ENCODE measurements around the gene CHST4. TPM values are rescaled to one million over a fixed set of nuclear protein-coding genes. Genes with fewer than 3 reads are reported as not detected.

CHST4 gene
- total RNA-seq, 1 experiment from 2014 or later, result 5.9 TPM

DNA sequence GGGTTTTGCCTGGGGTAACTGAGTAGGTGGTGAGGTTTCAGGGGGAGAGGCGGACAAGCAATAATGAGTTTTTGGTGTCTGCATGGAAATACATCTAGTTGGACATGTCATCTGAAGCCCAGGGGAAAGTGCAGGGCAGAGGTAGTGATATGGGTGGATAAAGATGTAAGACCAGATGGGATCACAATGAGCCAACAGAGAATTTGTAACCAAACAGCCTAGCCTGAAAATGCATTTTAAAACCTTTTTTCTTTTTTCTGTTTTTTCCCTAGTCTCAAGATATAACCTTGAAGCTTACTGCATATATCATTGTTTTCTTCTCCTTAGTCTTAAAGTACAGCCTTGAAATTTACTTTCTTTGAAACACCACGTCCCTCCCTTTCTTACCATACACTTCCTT lies 33.4 kb upstream of the CHST4 start:
- Histone ChIP-seq H3K79me2 (ENCODE audit: insufficient read depth, low read length) (no peaks in the 10 kb centered on the region), H4K91ac (ENCODE audit: insufficient read length, low read depth, low read length) (no peak overlapping the region), H3K4me2 (ENCODE audit: insufficient read depth, insufficient read length, low read length) (no peak overlapping the region), H4K5ac (ENCODE audit: insufficient read length, low read depth, low read length) (no peak overlapping the region), H2BK20ac (ENCODE audit: low read depth, low read length, poor library complexity, severe bottlenecking) (no peak overlapping the region), H3K14ac (ENCODE audit: insufficient read depth, low read length) (no peak overlapping the region), H2AFZ (ENCODE audit: low read length) (no peak overlapping the region), H3K18ac (ENCODE audit: insufficient read length, low read depth, low read length) (no peak overlapping the region), H3K9me3 (ENCODE audit: control insufficient read depth, low read depth, low read length) (no peaks in the 10 kb centered on the region), H3K4ac (ENCODE audit: low read depth, low read length) (no peak overlapping the region), H4K8ac (replicated peaks; ENCODE audit: insufficient read length, low read depth, low read length) (no peak overlapping the region), H3K27me3 (ENCODE audit: insufficient read depth, low read length) (no peaks in the 10 kb centered on the region), H2AK5ac (ENCODE audit: insufficient read length, low read length) (no peak overlapping the region), H3K23ac (ENCODE audit: insufficient read length, low read depth, low read length) (no peak overlapping the region), H3K27ac (ENCODE audit: insufficient read length, low read depth, low read length) (no peak overlapping the region), H4K20me1 (ENCODE audit: control insufficient read depth, insufficient read depth, insufficient read length) (no peaks in the 10 kb centered on the region), H3K23me2 (ENCODE audit: insufficient read length, low read depth, low read length, poor library complexity, severe bottlenecking) (no peaks in the 10 kb centered on the region), H3K56ac (ENCODE audit: insufficient read length, low read depth, low read length) (no peak overlapping the region), H3K4me1 (ENCODE audit: insufficient read depth, low read length) (no peaks in the 10 kb centered on the region), H2BK12ac (ENCODE audit: insufficient read length, low read depth, low read length) (no peak overlapping the region), H3K9ac (ENCODE audit: extremely low read depth, insufficient read length, low read length) (no peak overlapping the region), H2BK120ac (ENCODE audit: low read depth, low read length, poor library complexity, severe bottlenecking) (no peak overlapping the region), H2BK15ac (ENCODE audit: low read depth, low read length) (no peak overlapping the region), H2BK5ac (ENCODE audit: insufficient read length, low read length) (no peak overlapping the region), H3K79me1 (ENCODE audit: insufficient read depth, low read depth, low read length, poor library complexity, severe bottlenecking) (no peaks in the 10 kb centered on the region), H3T11ph (ENCODE audit: low read length) (no peak overlapping the region)
- H3K27ac Mint-ChIP-seq, result no peak overlapping the region
- TF ChIP-seq, protein P1, sequence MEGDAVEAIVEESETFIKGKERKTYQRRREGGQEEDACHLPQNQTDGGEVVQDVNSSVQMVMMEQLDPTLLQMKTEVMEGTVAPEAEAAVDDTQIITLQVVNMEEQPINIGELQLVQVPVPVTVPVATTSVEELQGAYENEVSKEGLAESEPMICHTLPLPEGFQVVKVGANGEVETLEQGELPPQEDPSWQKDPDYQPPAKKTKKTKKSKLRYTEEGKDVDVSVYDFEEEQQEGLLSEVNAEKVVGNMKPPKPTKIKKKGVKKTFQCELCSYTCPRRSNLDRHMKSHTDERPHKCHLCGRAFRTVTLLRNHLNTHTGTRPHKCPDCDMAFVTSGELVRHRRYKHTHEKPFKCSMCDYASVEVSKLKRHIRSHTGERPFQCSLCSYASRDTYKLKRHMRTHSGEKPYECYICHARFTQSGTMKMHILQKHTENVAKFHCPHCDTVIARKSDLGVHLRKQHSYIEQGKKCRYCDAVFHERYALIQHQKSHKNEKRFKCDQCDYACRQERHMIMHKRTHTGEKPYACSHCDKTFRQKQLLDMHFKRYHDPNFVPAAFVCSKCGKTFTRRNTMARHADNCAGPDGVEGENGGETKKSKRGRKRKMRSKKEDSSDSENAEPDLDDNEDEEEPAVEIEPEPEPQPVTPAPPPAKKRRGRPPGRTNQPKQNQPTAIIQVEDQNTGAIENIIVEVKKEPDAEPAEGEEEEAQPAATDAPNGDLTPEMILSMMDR (conservative IDR thresholded peaks at IDR 0.05), result no peak
- H3K9me3 Mint-ChIP-seq, result no peaks in the 10 kb centered on the region; a peak in 1 of 5 replicates
- peaks cover 12% of the 10 kb centered on the region for H3K27me3 Mint-ChIP-seq (ENCODE audit: low read depth)
- H3K4me3 Mint-ChIP-seq, result no peak overlapping the region
- H3K36me3 Mint-ChIP-seq (ENCODE audit: insufficient read depth in 1 of 3, low read depth in 3 of 3), result no peaks in the 10 kb centered on the region
- no peak for DNase-seq
- no peaks in the 10 kb centered on the region for H3K4me1 Mint-ChIP-seq
- WGBS (ENCODE audit: extremely low coverage, insufficient read length, low lambda C conversion rate), result no CpG with 5 or more reads among the region's 2 CpGs
